AG10803 (cell line): ENCODE results near the gene RUNX3.
"Not testable (repeated sequence)": the region's sequence is repeated elsewhere in the genome, so short reads cannot be mapped to it uniquely, and the experiment has no call there.

Experiments used
- DNase-seq: peaks from one replicate; pipeline ENCODE4 v3.0.0; 2010; ENCODE audit warnings: low read depth
- H3K4me3 ChIP-seq: 2 replicates; pipeline ENCODE4 v1.5.1; 2011; ENCODE audit warnings: mild to moderate bottlenecking, low read length, control low read depth
- TF ChIP-seq, protein P1 (sequence below): conservative IDR thresholded peaks from 2 replicates; pipeline ENCODE4 v1.5.1; 2011; ENCODE audit warnings: mild to moderate bottlenecking, low read length, control low read depth, inconsistent platforms

Gene RUNX3

DNA sequence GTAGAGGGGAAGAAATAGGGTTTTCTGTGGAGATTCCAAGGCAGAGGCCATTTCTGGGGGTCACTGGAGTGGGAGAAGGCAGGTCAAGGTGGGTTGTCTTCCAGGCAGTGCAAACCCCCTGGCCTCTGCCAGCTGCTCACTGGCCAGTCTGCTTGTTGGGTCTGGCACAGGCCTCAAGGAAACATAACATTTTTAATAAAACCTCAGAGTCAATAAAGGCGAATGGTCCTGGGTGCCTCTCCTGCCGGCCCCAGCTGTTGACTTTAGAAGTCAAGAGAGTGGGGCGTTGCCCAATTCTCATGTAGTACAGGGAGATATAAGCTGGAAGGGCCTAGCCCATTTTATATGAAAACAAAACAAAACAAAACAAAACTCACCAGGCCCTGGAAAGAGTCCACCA is 36.6 kb downstream of the RUNX3 start:
- TF ChIP-seq, protein P1, sequence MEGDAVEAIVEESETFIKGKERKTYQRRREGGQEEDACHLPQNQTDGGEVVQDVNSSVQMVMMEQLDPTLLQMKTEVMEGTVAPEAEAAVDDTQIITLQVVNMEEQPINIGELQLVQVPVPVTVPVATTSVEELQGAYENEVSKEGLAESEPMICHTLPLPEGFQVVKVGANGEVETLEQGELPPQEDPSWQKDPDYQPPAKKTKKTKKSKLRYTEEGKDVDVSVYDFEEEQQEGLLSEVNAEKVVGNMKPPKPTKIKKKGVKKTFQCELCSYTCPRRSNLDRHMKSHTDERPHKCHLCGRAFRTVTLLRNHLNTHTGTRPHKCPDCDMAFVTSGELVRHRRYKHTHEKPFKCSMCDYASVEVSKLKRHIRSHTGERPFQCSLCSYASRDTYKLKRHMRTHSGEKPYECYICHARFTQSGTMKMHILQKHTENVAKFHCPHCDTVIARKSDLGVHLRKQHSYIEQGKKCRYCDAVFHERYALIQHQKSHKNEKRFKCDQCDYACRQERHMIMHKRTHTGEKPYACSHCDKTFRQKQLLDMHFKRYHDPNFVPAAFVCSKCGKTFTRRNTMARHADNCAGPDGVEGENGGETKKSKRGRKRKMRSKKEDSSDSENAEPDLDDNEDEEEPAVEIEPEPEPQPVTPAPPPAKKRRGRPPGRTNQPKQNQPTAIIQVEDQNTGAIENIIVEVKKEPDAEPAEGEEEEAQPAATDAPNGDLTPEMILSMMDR = no peak
- no peak for DNase-seq
- no peak overlapping the region for H3K4me3 ChIP-seq

DNA sequence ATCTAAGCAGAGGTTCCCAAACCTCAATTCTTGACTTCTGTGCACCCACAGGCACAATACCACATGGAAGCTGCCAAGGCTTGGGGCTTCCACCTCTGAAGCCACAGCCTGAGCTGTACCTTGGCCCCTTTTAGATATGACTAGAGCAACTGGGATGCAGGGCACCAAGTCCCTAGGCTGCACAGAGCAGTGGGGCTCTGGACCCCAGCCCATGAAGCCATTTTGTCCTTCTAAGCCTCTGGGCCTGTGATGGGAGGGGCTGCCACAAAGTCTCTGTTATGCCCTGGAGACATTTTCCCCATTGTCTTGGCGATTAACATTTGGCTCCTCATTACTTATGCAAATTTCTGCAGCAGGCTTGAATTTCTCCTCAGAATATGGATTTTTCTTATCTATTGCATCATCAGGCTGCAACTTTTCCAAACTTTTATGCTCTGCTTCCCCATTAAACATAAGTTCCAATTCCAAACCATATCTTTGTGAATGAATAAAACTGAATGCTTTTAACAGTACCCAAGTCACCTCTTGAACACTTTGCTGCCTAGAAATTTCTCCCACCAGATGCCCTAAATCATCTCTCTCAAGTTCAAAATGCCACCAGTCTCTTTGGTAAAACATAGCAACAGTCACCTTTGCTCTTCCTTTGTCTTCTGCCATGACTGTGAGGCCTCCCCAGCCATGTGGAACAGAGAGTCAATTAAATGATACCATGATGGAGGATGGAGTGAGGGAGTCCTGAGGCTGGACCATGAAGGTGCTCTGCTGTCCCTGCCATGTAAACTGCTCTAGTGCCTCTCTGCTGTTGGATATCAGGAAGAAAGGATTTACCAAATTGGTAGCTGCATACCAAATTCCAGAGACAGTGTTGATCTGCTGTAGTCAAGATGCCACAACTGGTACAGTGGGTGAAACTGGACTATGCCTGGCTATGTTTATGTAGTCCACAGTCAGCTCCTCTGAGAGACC is 37.6 kb downstream of the RUNX3 start:
- no peak for DNase-seq
- TF ChIP-seq, protein P1 = no peak
- H3K4me3 ChIP-seq = no peak overlapping the region

DNA sequence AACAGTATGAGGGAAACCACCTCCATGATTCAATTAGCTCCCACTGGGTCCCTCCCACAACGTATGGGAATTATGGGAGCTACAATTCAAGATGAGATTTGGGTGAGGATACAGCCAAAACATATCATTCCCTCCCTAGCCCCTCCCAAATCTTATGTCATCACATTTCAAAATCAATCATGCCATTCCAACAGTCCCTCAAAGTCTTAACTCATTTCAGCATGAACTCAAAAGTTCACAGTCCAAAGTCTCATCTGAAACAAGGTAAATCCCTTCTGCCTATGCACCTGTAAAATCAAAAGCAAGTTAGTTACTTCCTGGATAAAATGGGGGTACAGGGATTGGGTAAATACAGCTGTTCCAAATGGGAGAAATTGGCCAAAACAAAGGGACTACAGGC is 38.7 kb downstream of the RUNX3 start:
- not testable (repeated sequence) for H3K4me3 ChIP-seq, DNase-seq

DNA sequence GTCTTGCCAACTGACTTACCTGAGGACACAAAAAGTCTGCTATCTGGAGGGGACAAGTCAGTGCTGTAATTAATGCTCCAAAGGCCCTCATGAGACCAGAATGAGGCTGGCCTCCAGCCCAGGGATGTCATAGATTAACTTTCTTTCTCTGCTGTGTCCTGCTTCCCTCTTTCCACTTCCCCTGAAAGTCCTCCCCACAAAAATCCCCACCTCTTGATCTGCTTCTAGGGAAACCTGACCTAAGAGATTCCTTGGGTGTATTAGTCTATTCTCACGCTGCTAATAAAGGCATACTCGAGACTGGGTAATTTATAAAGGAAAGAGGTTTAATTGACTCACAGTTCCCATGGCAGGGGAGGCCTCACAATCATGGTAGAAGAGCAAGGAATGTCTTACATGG is 39.2 kb downstream of the RUNX3 start:
- TF ChIP-seq, protein P1 = no peak
- no peak overlapping the region for H3K4me3 ChIP-seq
- no peak for DNase-seq

DNA sequence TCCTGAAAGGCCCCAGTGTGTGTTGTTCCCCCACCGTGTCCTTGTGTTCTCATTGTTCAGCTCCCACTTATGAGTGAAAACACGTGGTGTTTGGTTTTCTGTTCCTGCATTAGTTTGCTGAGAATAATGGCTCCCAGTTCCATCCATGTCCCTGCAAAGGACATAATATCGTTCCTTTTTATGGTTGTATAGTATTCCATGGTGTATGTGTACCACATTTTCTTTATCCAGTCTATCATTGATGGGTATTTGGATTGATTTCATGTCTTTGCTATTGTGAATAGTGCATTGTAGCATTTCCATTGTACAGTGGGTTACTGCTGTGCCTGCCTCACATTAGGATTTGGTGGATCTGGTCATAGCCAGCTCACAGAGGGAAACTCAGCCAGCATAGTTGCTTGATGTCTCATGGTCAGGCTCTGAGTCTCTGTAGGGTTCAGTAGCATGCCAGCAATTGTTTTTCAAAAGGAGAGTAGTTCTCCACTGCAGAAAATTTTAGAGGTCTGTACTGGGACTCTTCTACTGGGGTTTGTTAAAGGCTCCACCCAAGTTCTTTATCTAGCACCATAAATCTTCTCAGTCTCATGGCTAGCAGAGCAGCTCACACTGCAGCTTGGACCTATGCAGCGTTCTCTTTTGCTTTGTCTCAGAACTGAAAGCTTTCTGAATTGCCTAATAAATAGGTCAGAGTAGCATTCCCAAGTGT is 41.0 kb downstream of the RUNX3 start:
- peak; percentile 81 for DNase-seq
- TF ChIP-seq, protein P1 = no peak
- H3K4me3 ChIP-seq = no peak overlapping the region

DNA sequence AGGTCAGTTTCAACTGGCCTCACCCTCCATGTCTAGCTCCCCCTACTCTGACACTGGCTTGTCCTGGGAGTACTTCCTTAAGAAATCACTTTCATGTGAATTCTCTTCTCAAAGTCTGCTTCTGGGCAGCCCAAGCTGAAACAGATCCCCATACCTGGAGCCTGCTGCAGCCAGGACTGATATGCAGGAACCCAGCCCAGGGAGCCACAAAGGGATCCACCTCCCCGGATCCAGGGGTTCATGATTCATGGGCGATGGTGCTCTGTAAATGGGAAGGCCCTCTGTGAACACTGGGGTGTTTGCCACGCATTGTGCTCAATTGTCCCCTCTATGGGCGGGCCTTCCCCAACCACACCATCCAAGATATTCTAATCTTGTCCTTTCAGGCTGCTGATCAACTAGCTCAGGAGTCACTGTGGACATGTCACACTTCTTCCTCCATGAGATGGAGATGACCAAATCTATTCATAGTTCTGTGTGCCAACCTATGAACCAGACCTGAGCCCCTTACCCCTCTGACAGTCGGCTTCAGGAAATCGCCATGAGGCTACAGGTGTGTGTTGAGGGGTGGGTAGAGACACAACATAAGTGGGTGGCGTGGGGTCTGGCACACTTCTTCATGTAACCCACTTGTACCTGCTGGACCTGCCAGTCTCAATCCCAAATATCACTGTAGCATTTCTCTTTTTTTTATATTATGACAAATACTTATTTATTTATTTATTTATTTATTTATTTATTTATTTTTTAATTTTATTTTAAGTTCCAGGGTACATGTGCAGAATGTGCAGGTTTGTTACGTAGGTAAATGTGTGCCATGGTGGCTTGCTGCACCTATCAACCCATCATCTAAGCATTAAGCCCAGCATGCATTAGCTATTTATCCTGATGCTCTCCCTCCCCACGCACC is 41.8 kb downstream of the RUNX3 start:
- TF ChIP-seq, protein P1 = no peak

DNA sequence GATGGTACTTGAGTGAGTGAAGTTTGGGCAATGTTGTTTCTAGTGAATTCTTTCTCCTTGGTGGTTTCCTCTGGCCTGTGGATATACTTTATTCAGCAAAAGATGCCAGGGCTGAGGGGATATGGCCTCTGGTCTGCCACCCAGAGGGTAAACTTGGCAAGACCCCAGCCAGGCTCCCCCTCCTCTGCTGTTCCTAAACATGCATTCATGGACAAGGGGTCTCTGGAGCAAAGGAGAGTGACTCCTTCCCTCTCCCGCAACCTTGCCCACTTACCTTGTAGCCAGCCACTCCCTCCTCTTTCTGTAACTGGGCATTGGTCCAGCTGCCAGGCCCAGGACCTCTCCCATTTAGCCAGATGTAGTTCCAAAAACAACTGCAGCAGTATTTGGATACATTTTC is 43.8 kb downstream of the RUNX3 start:
- TF ChIP-seq, protein P1 = no peak
- H3K4me3 ChIP-seq = no peak overlapping the region
- DNase-seq = no peak

More for the DNA sequence above, 41.8 kb downstream of the RUNX3 start:
- no peak for DNase-seq
- H3K4me3 ChIP-seq = no peak overlapping the region
